Measurements from ENCODE around the gene FCER2. TPM values are rescaled to one million over a fixed set of nuclear protein-coding genes. Genes with fewer than 3 reads are reported as not detected.

FCER2 gene
- total and polyA plus RNA-seq, 2 of the 13 experiments (the other 11 are each of a cell fraction or from before 2014, with no cell fraction given) = not detected

GRCh38 chr19:7652061-7652641 is 49.8 kb downstream of the FCER2 start (continued):
- TF ChIP-seq ARID5B (CRISPR knock-in tag; IDR thresholded peaks at IDR 0.05) (peak; percentile 97), SPEN (CRISPR knock-in tag; IDR thresholded peaks at IDR 0.05; ENCODE audit: low read depth) (no peak), ZNF160 (CRISPR knock-in tag; IDR thresholded peaks at IDR 0.05) (0 out of 2 replicates have a peak, but pooled peaks have one; percentile 21), ZNF496 (CRISPR knock-in tag; IDR thresholded peaks at IDR 0.05; ENCODE audit: insufficient replicate concordance) (no peak), CBFB (CRISPR knock-in tag; IDR thresholded peaks at IDR 0.05) (peak; percentile 36; the same call in 1 of the 2 replicates), FOXA1 (IDR thresholded peaks at IDR 0.05) (0 out of 2 replicates have a peak, but pooled peaks have one; percentile 18), FOXA1 (CRISPR knock-in tag; IDR thresholded peaks at IDR 0.05) (peak; percentile 93), ZNF576 (CRISPR knock-in tag; IDR thresholded peaks at IDR 0.05) (no peak), KAT2B (IDR thresholded peaks at IDR 0.05; ENCODE audit: borderline replicate concordance, low read depth, low read length) (no peak), ZNF556 (CRISPR knock-in tag; IDR thresholded peaks at IDR 0.05; ENCODE audit: borderline replicate concordance) (no peak), ATF2 (CRISPR knock-in tag; IDR thresholded peaks at IDR 0.05) (peak; percentile 91), CBX5 (CRISPR knock-in tag; IDR thresholded peaks at IDR 0.05; ENCODE audit: borderline replicate concordance) (peak; percentile 86; the same call in 1 of the 2 replicates), RFX5 (IDR thresholded peaks at IDR 0.05; ENCODE audit: low read depth, low read length) (no peak), THYN1 (CRISPR knock-in tag; IDR thresholded peaks at IDR 0.05; ENCODE audit: borderline replicate concordance, low read depth) (no peak), ZFP36L1 (CRISPR knock-in tag; IDR thresholded peaks at IDR 0.05) (no peak)
- TF ChIP-seq, protein P1, sequence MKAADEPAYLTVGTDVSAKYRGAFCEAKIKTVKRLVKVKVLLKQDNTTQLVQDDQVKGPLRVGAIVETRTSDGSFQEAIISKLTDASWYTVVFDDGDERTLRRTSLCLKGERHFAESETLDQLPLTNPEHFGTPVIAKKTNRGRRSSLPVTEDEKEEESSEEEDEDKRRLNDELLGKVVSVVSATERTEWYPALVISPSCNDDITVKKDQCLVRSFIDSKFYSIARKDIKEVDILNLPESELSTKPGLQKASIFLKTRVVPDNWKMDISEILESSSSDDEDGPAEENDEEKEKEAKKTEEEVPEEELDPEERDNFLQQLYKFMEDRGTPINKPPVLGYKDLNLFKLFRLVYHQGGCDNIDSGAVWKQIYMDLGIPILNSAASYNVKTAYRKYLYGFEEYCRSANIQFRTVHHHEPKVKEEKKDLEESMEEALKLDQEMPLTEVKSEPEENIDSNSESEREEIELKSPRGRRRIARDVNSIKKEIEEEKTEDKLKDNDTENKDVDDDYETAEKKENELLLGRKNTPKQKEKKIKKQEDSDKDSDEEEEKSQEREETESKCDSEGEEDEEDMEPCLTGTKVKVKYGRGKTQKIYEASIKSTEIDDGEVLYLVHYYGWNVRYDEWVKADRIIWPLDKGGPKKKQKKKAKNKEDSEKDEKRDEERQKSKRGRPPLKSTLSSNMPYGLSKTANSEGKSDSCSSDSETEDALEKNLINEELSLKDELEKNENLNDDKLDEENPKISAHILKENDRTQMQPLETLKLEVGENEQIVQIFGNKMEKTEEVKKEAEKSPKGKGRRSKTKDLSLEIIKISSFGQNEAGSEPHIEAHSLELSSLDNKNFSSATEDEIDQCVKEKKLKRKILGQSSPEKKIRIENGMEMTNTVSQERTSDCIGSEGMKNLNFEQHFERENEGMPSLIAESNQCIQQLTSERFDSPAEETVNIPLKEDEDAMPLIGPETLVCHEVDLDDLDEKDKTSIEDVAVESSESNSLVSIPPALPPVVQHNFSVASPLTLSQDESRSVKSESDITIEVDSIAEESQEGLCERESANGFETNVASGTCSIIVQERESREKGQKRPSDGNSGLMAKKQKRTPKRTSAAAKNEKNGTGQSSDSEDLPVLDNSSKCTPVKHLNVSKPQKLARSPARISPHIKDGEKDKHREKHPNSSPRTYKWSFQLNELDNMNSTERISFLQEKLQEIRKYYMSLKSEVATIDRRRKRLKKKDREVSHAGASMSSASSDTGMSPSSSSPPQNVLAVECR (CRISPR knock-in tag; IDR thresholded peaks at IDR 0.05; ENCODE audit: borderline replicate concordance) = peak; percentile 67; the same call in 1 of the 2 replicates
- TF ChIP-seq, protein P2, sequence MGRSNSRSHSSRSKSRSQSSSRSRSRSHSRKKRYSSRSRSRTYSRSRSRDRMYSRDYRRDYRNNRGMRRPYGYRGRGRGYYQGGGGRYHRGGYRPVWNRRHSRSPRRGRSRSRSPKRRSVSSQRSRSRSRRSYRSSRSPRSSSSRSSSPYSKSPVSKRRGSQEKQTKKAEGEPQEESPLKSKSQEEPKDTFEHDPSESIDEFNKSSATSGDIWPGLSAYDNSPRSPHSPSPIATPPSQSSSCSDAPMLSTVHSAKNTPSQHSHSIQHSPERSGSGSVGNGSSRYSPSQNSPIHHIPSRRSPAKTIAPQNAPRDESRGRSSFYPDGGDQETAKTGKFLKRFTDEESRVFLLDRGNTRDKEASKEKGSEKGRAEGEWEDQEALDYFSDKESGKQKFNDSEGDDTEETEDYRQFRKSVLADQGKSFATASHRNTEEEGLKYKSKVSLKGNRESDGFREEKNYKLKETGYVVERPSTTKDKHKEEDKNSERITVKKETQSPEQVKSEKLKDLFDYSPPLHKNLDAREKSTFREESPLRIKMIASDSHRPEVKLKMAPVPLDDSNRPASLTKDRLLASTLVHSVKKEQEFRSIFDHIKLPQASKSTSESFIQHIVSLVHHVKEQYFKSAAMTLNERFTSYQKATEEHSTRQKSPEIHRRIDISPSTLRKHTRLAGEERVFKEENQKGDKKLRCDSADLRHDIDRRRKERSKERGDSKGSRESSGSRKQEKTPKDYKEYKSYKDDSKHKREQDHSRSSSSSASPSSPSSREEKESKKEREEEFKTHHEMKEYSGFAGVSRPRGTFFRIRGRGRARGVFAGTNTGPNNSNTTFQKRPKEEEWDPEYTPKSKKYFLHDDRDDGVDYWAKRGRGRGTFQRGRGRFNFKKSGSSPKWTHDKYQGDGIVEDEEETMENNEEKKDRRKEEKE (IDR thresholded peaks at IDR 0.05) = no peak
